CD4-positive, alpha-beta T cell treated with Interleukin-12 subunit alpha and Interleukin-12 subunit beta, for 1 hour (primary cell): Measurements from ENCODE around the gene CNNM3.

Experiments used
- DNase-seq: peaks from one replicate; pipeline ENCODE4 v3.0.0-alpha.2; 2020

CNNM3 gene

DNA sequence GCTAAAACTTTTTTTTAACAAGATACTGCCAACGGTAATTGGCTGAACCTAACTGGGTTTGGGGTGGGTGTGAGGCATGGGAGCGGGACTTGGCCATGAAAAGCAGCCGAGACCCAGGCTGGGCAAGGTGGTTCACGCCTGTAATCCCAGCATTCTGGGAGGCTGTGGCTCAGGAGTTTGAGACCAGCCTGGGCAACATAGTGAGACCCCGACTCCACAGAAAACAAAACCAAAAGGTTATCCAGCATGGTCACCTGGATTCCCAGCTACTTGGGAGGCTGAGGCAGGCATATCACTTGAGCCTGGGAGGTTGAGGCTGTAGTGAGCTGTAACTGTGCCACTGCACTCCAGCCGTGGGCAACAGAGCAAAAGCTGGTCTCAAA, 64.8 kb downstream of the CNNM3 start:
- no peak for DNase-seq

DNA sequence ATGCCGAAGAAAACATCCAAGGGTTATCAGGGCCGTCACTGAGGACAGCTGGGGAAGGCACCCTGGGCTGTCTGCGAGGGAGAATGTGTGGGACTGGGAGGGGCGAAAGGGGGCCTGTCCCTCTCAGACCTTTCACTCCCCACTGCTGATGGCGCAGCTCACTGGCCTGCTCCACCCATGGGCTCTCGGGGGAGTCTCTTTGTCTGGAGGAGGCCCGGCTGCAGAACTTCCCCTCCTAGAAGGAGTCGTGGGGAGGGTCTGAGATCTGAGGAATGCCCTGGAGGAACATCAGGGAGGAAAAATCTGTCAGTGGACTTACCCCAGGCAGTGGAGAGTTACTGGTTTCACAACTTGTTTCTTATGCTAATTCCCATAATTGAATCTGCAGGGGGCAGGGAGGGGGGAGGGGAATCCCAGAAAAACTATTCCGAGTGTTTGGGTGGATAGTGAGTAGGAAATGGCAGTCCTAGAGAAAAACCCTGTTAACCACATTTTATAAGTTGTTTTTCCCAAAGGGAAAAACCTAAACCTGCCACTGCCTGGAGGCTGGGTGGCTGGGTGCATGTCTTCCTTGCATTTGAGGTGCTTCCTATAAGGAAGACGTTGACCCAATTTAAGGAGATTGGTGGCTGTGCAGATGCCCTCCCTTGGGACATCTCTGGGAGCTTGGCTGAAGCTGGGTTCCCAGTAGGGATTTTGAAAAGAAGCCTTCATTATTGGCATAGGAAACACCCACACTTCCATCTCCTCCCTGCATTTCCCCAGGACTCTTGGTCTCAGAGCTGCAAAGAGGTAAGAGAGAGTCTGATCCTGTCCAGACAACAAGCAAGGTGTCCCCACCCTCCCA, 65.5 kb downstream of the CNNM3 start:
- DNase-seq: no peak

DNA sequence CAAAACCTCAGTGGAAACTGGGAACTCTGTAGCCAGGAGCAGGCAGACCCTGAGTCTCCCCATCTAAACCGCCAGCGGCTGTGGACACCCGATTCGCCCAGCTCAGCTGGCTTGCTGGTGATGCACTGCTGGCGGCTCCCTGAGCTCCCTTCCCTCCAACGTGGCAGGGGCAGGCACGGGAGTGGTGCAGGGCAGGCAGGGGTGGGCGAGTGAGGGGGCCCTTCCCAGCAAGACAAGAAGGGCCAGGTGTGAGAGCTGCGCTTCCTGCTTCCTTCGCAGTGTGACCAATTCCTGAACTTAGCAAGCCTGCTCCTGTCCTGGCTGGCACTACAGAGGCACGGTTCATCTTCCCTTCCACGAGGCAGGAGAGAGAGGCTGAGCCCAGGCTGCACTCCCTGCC, 66.2 kb downstream of the CNNM3 start:
- no peak for DNase-seq

DNA sequence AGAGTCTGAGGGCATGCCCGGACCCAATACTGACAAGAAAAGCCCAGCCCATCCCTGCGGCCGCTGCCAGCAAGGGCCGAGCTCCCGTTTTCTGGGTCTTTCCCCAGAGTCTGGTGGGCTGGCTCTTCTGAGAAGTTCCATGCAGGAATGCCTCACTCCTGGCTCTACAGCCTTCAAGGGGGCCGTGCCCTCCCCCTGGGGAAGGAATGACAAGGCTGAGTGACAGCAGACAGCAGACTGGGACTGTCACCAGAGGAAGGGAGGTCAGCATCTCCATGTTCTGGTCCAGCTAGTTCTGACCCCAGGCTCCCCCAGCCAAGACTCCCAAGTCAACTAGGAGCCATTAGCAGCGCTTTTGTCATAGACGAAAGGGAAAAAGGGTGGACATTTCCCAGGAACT, 66.8 kb downstream of the CNNM3 start:
- no peak for DNase-seq

DNA sequence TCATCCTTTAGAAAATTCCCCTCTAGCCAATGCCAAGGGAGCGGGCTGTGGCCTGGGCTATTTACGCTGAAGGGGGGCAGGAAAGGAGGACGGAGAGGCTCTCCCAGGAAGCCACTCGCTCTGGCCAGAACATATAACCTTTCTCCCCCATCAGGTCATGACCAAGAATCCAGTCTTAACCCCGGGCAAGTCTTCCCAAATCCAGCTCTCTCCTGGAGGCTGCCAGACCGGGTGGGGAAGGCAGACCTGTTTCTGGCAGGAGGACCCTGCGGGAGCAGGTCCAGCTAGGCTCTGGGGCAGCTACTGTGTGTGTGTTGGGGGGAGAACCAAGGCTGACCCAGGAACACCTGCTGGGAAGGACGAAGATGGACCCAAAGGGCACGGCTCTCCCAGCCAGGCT, 67.2 kb downstream of the CNNM3 start:
- DNase-seq: no peak
